ENCODE data around the gene STRBP. TPM values are rescaled to one million over a fixed set of nuclear protein-coding genes. Genes with fewer than 3 reads are reported as not detected.

Gene STRBP
- total and polyA plus RNA-seq, 2 of the 8 experiments (the other 6 are each of a cell fraction or from before 2014, with no cell fraction given) = 29.7 to 105 TPM

DNA sequence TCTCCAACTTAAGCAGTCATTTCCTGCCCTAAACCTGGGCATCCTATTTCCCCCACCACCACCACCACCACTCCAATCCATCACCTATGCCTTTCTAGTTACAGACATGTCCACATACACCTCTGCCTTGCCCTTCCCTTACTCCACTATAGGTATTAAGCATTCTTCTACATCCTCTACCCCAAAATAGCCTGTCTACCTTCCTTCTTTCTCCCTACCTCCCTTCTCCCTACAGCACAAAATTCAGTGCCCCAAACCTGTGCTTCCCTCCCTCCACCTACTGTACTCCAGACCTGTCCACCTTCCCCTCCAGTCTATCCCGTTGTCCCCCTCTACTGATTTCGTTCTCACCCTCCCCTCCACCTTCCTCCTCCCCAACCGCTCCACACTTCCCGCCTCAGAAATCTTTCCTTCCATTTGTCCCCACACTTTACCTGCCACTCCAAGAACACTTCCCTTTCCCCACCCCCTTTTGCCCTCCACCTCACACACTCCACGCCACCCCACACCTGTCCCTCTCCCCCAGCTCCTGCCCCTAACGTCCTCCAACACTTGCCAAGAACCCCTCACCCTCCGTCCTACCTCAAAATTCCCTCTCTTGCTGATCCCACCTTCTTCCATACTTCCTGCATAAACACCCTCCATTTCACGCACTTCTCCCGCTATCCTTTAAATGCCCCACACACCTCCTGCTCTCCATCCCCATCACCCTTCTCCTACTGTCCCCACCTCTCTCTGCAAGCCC is 1.6 kb downstream of the STRBP start (continued):
- TF ChIP-seq, protein P1, sequence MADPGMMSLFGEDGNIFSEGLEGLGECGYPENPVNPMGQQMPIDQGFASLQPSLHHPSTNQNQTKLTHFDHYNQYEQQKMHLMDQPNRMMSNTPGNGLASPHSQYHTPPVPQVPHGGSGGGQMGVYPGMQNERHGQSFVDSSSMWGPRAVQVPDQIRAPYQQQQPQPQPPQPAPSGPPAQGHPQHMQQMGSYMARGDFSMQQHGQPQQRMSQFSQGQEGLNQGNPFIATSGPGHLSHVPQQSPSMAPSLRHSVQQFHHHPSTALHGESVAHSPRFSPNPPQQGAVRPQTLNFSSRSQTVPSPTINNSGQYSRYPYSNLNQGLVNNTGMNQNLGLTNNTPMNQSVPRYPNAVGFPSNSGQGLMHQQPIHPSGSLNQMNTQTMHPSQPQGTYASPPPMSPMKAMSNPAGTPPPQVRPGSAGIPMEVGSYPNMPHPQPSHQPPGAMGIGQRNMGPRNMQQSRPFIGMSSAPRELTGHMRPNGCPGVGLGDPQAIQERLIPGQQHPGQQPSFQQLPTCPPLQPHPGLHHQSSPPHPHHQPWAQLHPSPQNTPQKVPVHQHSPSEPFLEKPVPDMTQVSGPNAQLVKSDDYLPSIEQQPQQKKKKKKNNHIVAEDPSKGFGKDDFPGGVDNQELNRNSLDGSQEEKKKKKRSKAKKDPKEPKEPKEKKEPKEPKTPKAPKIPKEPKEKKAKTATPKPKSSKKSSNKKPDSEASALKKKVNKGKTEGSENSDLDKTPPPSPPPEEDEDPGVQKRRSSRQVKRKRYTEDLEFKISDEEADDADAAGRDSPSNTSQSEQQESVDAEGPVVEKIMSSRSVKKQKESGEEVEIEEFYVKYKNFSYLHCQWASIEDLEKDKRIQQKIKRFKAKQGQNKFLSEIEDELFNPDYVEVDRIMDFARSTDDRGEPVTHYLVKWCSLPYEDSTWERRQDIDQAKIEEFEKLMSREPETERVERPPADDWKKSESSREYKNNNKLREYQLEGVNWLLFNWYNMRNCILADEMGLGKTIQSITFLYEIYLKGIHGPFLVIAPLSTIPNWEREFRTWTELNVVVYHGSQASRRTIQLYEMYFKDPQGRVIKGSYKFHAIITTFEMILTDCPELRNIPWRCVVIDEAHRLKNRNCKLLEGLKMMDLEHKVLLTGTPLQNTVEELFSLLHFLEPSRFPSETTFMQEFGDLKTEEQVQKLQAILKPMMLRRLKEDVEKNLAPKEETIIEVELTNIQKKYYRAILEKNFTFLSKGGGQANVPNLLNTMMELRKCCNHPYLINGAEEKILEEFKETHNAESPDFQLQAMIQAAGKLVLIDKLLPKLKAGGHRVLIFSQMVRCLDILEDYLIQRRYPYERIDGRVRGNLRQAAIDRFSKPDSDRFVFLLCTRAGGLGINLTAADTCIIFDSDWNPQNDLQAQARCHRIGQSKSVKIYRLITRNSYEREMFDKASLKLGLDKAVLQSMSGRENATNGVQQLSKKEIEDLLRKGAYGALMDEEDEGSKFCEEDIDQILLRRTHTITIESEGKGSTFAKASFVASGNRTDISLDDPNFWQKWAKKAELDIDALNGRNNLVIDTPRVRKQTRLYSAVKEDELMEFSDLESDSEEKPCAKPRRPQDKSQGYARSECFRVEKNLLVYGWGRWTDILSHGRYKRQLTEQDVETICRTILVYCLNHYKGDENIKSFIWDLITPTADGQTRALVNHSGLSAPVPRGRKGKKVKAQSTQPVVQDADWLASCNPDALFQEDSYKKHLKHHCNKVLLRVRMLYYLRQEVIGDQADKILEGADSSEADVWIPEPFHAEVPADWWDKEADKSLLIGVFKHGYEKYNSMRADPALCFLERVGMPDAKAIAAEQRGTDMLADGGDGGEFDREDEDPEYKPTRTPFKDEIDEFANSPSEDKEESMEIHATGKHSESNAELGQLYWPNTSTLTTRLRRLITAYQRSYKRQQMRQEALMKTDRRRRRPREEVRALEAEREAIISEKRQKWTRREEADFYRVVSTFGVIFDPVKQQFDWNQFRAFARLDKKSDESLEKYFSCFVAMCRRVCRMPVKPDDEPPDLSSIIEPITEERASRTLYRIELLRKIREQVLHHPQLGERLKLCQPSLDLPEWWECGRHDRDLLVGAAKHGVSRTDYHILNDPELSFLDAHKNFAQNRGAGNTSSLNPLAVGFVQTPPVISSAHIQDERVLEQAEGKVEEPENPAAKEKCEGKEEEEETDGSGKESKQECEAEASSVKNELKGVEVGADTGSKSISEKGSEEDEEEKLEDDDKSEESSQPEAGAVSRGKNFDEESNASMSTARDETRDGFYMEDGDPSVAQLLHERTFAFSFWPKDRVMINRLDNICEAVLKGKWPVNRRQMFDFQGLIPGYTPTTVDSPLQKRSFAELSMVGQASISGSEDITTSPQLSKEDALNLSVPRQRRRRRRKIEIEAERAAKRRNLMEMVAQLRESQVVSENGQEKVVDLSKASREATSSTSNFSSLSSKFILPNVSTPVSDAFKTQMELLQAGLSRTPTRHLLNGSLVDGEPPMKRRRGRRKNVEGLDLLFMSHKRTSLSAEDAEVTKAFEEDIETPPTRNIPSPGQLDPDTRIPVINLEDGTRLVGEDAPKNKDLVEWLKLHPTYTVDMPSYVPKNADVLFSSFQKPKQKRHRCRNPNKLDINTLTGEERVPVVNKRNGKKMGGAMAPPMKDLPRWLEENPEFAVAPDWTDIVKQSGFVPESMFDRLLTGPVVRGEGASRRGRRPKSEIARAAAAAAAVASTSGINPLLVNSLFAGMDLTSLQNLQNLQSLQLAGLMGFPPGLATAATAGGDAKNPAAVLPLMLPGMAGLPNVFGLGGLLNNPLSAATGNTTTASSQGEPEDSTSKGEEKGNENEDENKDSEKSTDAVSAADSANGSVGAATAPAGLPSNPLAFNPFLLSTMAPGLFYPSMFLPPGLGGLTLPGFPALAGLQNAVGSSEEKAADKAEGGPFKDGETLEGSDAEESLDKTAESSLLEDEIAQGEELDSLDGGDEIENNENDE (IDR thresholded peaks at IDR 0.05; ENCODE audit: insufficient replicate concordance, low read length) = no peak
- TF ChIP-seq RNF2 (IDR thresholded peaks at IDR 0.05; ENCODE audit: borderline replicate concordance, low read depth, low read length, missing control alignments, poor library complexity, severe bottlenecking) (no peak), HDAC6 (IDR thresholded peaks at IDR 0.05; ENCODE audit: low read depth, low read length) (no peak), BCL11A (IDR thresholded peaks at IDR 0.05; ENCODE audit: low read depth in 2 of 2, low read length in 2 of 2) (no peak)

Data from H1 (cell line).